Measurements from ENCODE around the gene GOLGA6D.
"Not testable (repeated sequence)": the region's sequence is repeated elsewhere in the genome, so short reads cannot be mapped to it uniquely, and the experiment has no call there.

The GOLGA6D gene

DNA sequence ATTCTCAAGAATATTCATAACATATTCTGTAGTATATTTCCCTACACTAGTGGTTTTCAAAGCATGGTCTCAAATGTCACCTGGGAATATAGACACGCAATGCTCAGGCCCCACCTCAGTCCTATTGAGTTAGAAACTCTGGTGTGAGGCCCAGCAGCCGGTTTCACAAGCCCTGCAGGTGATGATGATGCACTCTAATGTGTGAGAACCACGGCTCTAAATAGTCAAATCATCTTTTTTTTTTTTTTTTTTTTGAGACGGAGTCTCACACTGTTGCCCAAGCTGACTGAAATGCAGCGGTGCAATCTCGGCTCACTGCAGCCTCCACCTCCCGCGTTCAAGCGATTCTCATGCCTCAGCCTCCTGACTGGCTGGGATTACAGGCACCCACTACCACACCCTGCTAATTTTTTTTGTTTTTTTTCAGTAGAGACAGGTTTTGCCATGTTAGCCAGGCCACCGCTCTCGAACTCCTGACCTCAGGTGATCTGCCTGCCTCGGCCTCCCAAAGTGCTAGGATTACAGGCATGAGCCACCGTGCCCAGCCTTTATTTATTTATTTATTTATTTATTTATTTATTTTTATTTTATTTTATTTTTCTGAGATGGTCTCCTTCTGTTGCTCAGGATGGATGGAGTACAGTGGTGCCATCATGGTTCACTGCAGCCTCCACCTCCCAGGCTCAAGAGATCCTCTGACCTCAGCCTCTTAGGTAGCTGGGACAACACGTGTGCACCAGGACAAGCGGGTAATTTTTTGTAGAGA lies 51.2 kb downstream of the GOLGA6D start:
- not testable (repeated sequence) for DNase-seq

DNA sequence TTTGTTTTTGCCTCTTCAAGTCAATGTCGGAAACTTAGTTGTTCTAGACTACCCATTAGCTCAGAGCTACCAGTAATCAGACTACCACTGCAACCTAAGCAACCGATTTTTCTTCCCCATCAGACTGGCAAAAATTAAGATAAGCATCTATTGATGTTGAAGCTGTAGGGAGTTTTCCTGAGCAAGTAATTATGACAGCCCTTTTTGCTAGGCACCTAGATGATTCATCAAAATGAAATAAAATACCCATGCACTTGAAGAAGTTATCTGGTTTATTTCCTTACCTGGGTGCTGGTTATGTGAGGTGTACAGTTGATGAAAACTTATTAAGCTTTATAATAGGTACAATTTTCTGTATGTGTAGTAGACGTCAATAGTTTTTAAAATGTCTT lies 52.7 kb downstream of the GOLGA6D start:
- no peak for DNase-seq

DNA sequence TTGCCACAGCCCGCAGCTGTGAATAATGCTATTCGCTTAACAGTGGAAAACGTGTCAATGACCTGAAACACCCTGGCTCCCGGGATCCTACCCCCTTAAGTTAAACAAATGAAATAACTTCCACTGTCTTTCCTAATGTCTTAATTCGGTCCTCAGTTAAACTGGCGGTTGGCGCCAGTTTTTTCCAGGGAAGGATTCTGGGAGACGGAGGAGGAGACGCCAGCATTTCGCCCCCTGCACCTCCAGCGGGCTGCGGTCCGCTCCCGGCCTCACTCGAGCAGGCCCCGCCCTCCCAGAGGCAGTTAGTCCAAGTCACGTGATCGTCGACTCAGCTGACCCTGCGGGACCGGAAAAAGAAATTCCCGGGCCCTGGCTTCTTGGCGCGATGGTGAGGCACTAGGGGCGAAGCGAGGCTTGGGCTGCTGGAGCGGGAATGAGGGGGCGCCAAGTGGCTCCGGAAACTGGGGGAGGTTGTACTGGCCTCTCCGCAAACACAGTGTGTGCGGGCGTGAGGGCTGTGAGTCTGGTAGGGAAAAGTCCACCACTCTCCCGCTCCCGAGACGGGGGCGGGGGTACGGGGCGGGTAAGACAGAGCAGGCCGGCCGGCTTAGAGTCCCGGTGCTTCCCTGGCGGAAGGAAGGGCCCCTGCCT lies 53.2 kb downstream of the GOLGA6D start, which contains the start of gene COMMD4:
Gene COMMD4 (plus strand): TSS at position 359 of the 651 bp plus-strand sequence. CDS start 27 bp downstream, at position 386.
- DNase-seq: peak; percentile 97

- DNase-seq: no peak
Observed at GRCh38 chr15:75338661-75339240, 56.1 kb downstream of the GOLGA6D start.

DNA sequence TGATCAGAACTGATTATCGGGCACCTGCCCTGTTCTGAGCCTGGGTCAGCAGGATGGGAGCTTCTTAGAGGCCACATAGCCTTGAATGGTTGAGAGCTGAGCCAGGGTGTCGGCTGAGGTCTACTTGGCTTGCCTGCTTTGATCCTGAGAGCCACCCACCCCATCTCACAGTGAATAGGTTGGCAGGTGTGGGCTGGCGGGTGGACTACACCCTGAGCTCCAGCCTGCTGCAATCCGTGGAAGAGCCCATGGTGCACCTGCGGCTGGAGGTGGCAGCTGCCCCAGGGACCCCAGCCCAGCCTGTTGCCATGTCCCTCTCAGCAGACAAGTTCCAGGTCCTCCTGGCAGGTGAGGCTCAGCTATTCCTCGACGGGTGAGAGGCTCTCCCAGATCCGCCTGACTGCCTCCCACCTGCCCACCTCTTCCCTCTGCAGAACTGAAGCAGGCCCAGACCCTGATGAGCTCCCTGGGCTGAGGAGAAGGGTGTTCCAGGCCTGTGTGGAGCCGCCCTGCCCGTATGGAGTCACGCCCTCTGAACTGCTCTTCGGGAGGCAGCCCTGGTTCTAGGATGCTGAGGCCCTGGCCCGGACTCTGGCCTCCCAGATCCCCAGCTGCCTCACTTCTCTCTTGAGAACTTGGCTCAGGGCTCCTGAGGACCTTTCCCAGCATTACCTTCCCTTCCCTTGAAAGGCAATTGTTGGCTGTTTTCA lies 57.1 kb downstream of the GOLGA6D start:
- no peak for DNase-seq

- no peak for DNase-seq
Observed at GRCh38 chr15:75342221-75342620, 59.6 kb downstream of the GOLGA6D start.

- not testable (repeated sequence) for DNase-seq
Observed at GRCh38 chr15:75343953-75344352, 61.3 kb downstream of the GOLGA6D start.

All from right forelimb (tissue), 1 donor.